ENCODE results near the gene PLCH1.

The PLCH1 gene

GRCh38 chr3:155488671-155489070 is 256.2 kb downstream of the PLCH1 start:
- no peak overlapping the region for H3K9ac ChIP-seq (ENCODE audit: low read depth, low read length)
- H3K27me3 ChIP-seq (ENCODE audit: control insufficient read depth, insufficient read depth, low read length): no peaks in the 10 kb centered on the region
- H3K4me2 ChIP-seq (ENCODE audit: low read length): no peak overlapping the region
- no peaks in the 10 kb centered on the region for H3K36me3 ChIP-seq (ENCODE audit: insufficient read depth, low read length)
- H3K9me3 ChIP-seq (replicated peaks; ENCODE audit: low read length): no peaks in the 10 kb centered on the region
- no peak overlapping the region for H3K4me3 ChIP-seq (ENCODE audit: low read length)
- H3K4me1 ChIP-seq (ENCODE audit: control insufficient read depth, insufficient read depth, low read length): no peaks in the 10 kb centered on the region

- H3K9me3 ChIP-seq (replicated peaks; ENCODE audit: low read length): no peaks in the 10 kb centered on the region
- H3K4me2 ChIP-seq (ENCODE audit: low read length): no peak overlapping the region
- no peaks in the 10 kb centered on the region for H3K4me1 ChIP-seq (ENCODE audit: control insufficient read depth, insufficient read depth, low read length)
- no peak overlapping the region for H3K9ac ChIP-seq (ENCODE audit: low read depth, low read length)
- no peak overlapping the region for H3K4me3 ChIP-seq (ENCODE audit: low read length)
- H3K27me3 ChIP-seq (ENCODE audit: control insufficient read depth, insufficient read depth, low read length): no peaks in the 10 kb centered on the region
- no peaks in the 10 kb centered on the region for H3K36me3 ChIP-seq (ENCODE audit: insufficient read depth, low read length)
Observed at GRCh38 chr3:155485897-155486296, 259.0 kb downstream of the PLCH1 start.

GRCh38 chr3:155481591-155481990 is 263.3 kb downstream of the PLCH1 start:
- no peaks in the 10 kb centered on the region for H3K27me3 ChIP-seq (ENCODE audit: control insufficient read depth, insufficient read depth, low read length)

GRCh38 chr3:155481089-155481488 is 263.8 kb downstream of the PLCH1 start:
- Histone ChIP-seq H3K4me3 (ENCODE audit: low read length) (no peak overlapping the region), H3K9ac (ENCODE audit: low read depth, low read length) (no peak overlapping the region), H3K27me3 (ENCODE audit: control insufficient read depth, insufficient read depth, low read length) (no peaks in the 10 kb centered on the region)

More at GRCh38 chr3:155481591-155481990, 263.3 kb downstream of the PLCH1 start:
- H3K9me3 ChIP-seq (replicated peaks; ENCODE audit: low read length): no peaks in the 10 kb centered on the region
- no peak overlapping the region for H3K4me2 ChIP-seq (ENCODE audit: low read length)
- H3K4me3 ChIP-seq (ENCODE audit: low read length): no peak overlapping the region
- no peak overlapping the region for H3K9ac ChIP-seq (ENCODE audit: low read depth, low read length)
- no peaks in the 10 kb centered on the region for H3K4me1 ChIP-seq (ENCODE audit: control insufficient read depth, insufficient read depth, low read length)
- no peaks in the 10 kb centered on the region for H3K36me3 ChIP-seq (ENCODE audit: insufficient read depth, low read length)

GRCh38 chr3:155465664-155466063 is 279.2 kb downstream of the PLCH1 start:
- Histone ChIP-seq H3K36me3 (ENCODE audit: insufficient read depth, low read length) (no peaks in the 10 kb centered on the region), H3K9me3 (replicated peaks; ENCODE audit: low read length) (no peaks in the 10 kb centered on the region), H3K27me3 (ENCODE audit: control insufficient read depth, insufficient read depth, low read length) (no peaks in the 10 kb centered on the region), H3K4me1 (ENCODE audit: control insufficient read depth, insufficient read depth, low read length) (no peaks in the 10 kb centered on the region), H3K4me3 (ENCODE audit: low read length) (no peak overlapping the region), H3K9ac (ENCODE audit: low read depth, low read length) (no peak overlapping the region), H3K4me2 (ENCODE audit: low read length) (no peak overlapping the region)

More at GRCh38 chr3:155481089-155481488, 263.8 kb downstream of the PLCH1 start:
- Histone ChIP-seq H3K4me1 (ENCODE audit: control insufficient read depth, insufficient read depth, low read length) (no peaks in the 10 kb centered on the region), H3K9me3 (replicated peaks; ENCODE audit: low read length) (no peaks in the 10 kb centered on the region), H3K36me3 (ENCODE audit: insufficient read depth, low read length) (no peaks in the 10 kb centered on the region), H3K4me2 (ENCODE audit: low read length) (no peak overlapping the region)

- H3K4me2 ChIP-seq (ENCODE audit: low read length): no peak overlapping the region
- no peaks in the 10 kb centered on the region for H3K27me3 ChIP-seq (ENCODE audit: control insufficient read depth, insufficient read depth, low read length)
- H3K4me1 ChIP-seq (ENCODE audit: control insufficient read depth, insufficient read depth, low read length): no peaks in the 10 kb centered on the region
- no peak overlapping the region for H3K9ac ChIP-seq (ENCODE audit: low read depth, low read length)
- no peaks in the 10 kb centered on the region for H3K9me3 ChIP-seq (replicated peaks; ENCODE audit: low read length)
- no peak overlapping the region for H3K4me3 ChIP-seq (ENCODE audit: low read length)
- no peaks in the 10 kb centered on the region for H3K36me3 ChIP-seq (ENCODE audit: insufficient read depth, low read length)
Observed at GRCh38 chr3:155462672-155463071, 282.2 kb downstream of the PLCH1 start.

- Histone ChIP-seq H3K36me3 (ENCODE audit: insufficient read depth, low read length) (no peaks in the 10 kb centered on the region), H3K27me3 (ENCODE audit: control insufficient read depth, insufficient read depth, low read length) (no peaks in the 10 kb centered on the region), H3K4me1 (ENCODE audit: control insufficient read depth, insufficient read depth, low read length) (no peaks in the 10 kb centered on the region), H3K9me3 (replicated peaks; ENCODE audit: low read length) (no peaks in the 10 kb centered on the region), H3K4me3 (ENCODE audit: low read length) (no peak overlapping the region), H3K4me2 (ENCODE audit: low read length) (no peak overlapping the region), H3K9ac (ENCODE audit: low read depth, low read length) (no peak overlapping the region)
Observed at GRCh38 chr3:155457591-155457990, 287.3 kb downstream of the PLCH1 start.

- no peaks in the 10 kb centered on the region for H3K36me3 ChIP-seq (ENCODE audit: insufficient read depth, low read length)
- no peak overlapping the region for H3K4me3 ChIP-seq (ENCODE audit: low read length)
- no peak overlapping the region for H3K9ac ChIP-seq (ENCODE audit: low read depth, low read length)
- no peaks in the 10 kb centered on the region for H3K9me3 ChIP-seq (replicated peaks; ENCODE audit: low read length)
- no peaks in the 10 kb centered on the region for H3K27me3 ChIP-seq (ENCODE audit: control insufficient read depth, insufficient read depth, low read length)
- H3K4me1 ChIP-seq (ENCODE audit: control insufficient read depth, insufficient read depth, low read length): no peaks in the 10 kb centered on the region
- H3K4me2 ChIP-seq (ENCODE audit: low read length): no peak overlapping the region
Observed at GRCh38 chr3:155455765-155456164, 289.1 kb downstream of the PLCH1 start.

- H3K9me3 ChIP-seq (replicated peaks; ENCODE audit: low read length): no peaks in the 10 kb centered on the region
- no peak overlapping the region for H3K9ac ChIP-seq (ENCODE audit: low read depth, low read length)
- peaks cover 10% of the 10 kb centered on the region for H3K4me1 ChIP-seq (ENCODE audit: control insufficient read depth, insufficient read depth, low read length)
- no peaks in the 10 kb centered on the region for H3K27me3 ChIP-seq (ENCODE audit: control insufficient read depth, insufficient read depth, low read length)
- no peak overlapping the region for H3K4me2 ChIP-seq (ENCODE audit: low read length)
- no peaks in the 10 kb centered on the region for H3K36me3 ChIP-seq (ENCODE audit: insufficient read depth, low read length)
- no peak overlapping the region for H3K4me3 ChIP-seq (ENCODE audit: low read length)
Observed at GRCh38 chr3:155453512-155453911, 291.4 kb downstream of the PLCH1 start.

- no peak overlapping the region for H3K4me3 ChIP-seq (ENCODE audit: low read length)
- no peaks in the 10 kb centered on the region for H3K9me3 ChIP-seq (replicated peaks; ENCODE audit: low read length)
- H3K27me3 ChIP-seq (ENCODE audit: control insufficient read depth, insufficient read depth, low read length): no peaks in the 10 kb centered on the region
- peaks cover 14% of the 10 kb centered on the region for H3K4me1 ChIP-seq (ENCODE audit: control insufficient read depth, insufficient read depth, low read length)
- H3K36me3 ChIP-seq (ENCODE audit: insufficient read depth, low read length): no peaks in the 10 kb centered on the region
- H3K4me2 ChIP-seq (ENCODE audit: low read length): no peak overlapping the region
- H3K9ac ChIP-seq (ENCODE audit: low read depth, low read length): no peak overlapping the region
Observed at GRCh38 chr3:155449613-155450267, 295.1 kb downstream of the PLCH1 start.

GRCh38 chr3:155448531-155448930 is 296.3 kb downstream of the PLCH1 start:
- Histone ChIP-seq H3K4me1 (ENCODE audit: control insufficient read depth, insufficient read depth, low read length) (peaks cover 14% of the 10 kb centered on the region), H3K27me3 (ENCODE audit: control insufficient read depth, insufficient read depth, low read length) (no peaks in the 10 kb centered on the region), H3K36me3 (ENCODE audit: insufficient read depth, low read length) (no peaks in the 10 kb centered on the region), H3K9me3 (replicated peaks; ENCODE audit: low read length) (no peaks in the 10 kb centered on the region), H3K4me3 (ENCODE audit: low read length) (no peak overlapping the region), H3K4me2 (ENCODE audit: low read length) (no peak overlapping the region), H3K9ac (ENCODE audit: low read depth, low read length) (no peak overlapping the region)

- Histone ChIP-seq H3K4me1 (ENCODE audit: control insufficient read depth, insufficient read depth, low read length) (peaks cover 26% of the 10 kb centered on the region), H3K4me2 (ENCODE audit: low read length) (no peak overlapping the region), H3K4me3 (ENCODE audit: low read length) (no peak overlapping the region), H3K9ac (ENCODE audit: low read depth, low read length) (no peak overlapping the region), H3K27me3 (ENCODE audit: control insufficient read depth, insufficient read depth, low read length) (no peaks in the 10 kb centered on the region), H3K9me3 (replicated peaks; ENCODE audit: low read length) (no peaks in the 10 kb centered on the region), H3K36me3 (ENCODE audit: insufficient read depth, low read length) (no peaks in the 10 kb centered on the region)
Observed at GRCh38 chr3:155446366-155446765, 298.5 kb downstream of the PLCH1 start.

All from skeletal muscle satellite cell (primary cell).